HFFc6 (cell line): ENCODE results near the gene ARHGAP10. TPM values are rescaled to one million over a fixed set of nuclear protein-coding genes. Genes with fewer than 3 reads are reported as not detected.

Source experiments
- DNase-seq: peaks from one replicate; pipeline ENCODE4 v3.0.0-alpha.2; 2018
- H3K27ac Mint-ChIP-seq: 2 replicates; pipeline ENCODE4 v1.8.0; 2020; ENCODE audit warnings: mild to moderate bottlenecking, mixed read lengths
- H3K27me3 Mint-ChIP-seq: 2 replicates; pipeline ENCODE4 v1.8.0; 2021; ENCODE audit warnings: mild to moderate bottlenecking, moderate library complexity, mixed read lengths; ENCODE audit not compliant: insufficient read depth
- H3K36me3 Mint-ChIP-seq: 2 replicates; pipeline ENCODE4 v1.8.0; 2021; ENCODE audit warnings: low read depth, mixed read lengths
- H3K4me1 Mint-ChIP-seq: 2 replicates; pipeline ENCODE4 v1.8.0; 2020; ENCODE audit warnings: low read depth, mixed read lengths
- H3K4me3 Mint-ChIP-seq: 2 replicates; pipeline ENCODE4 v1.8.0; 2020; ENCODE audit warnings: mild to moderate bottlenecking, moderate library complexity, mixed read lengths
- H3K9me3 Mint-ChIP-seq: 2 replicates; pipeline ENCODE4 v1.8.0; 2020; ENCODE audit warnings: mild to moderate bottlenecking, mixed read lengths
- total RNA-seq, 6 experiments: library from RNA; stranded (reverse); fragmentation: NEBNext Ultra II Directional; extraction: Animal tissue kit (Norgen Biotek cat#: 25700); gene quantifications; 2 replicates in 1 of 6; 3 replicates in 5 of 6; pipeline ENCODE4 v1.2.3, GENCODE V29; 2021
- TF ChIP-seq, protein P1 (sequence below): fragments of 200-600 bp; sonication (generic); IDR thresholded peaks from 2 replicates; pipeline ENCODE4 v1.5.0; 2021; ENCODE audit warnings: antibody characterized with exemption, mild to moderate bottlenecking

ARHGAP10 gene
- total RNA-seq, 6 experiments from 2014 or later = 31.1 to 37.1 (median 32.3) TPM

DNA sequence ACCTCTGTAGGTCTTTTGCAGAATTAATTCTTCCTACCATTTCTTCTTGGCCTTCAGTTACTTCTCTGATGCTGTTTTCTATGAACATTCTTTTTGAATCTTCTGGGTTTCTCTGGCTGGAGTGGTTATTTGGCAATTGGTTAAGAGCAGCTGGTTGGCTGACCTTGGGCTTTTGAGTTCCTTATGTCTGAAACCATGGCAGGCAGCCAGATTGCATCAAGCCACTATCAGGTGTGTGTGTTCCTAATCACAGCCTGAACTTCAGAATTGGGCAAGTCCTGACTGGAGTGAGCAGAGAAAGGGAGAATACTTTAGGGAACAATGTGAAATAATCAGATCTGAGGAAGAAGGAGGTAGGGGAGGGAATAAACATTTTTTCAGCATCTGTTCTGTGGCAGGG is 90.2 kb downstream of the ARHGAP10 start:
- no peak overlapping the region for H3K4me3 Mint-ChIP-seq
- H3K27ac Mint-ChIP-seq = 0 out of 2 replicates have a peak overlapping the region, but pooled peaks have one; percentile 8
- H3K36me3 Mint-ChIP-seq = peaks cover 28% of the 10 kb centered on the region
- TF ChIP-seq, protein P1, sequence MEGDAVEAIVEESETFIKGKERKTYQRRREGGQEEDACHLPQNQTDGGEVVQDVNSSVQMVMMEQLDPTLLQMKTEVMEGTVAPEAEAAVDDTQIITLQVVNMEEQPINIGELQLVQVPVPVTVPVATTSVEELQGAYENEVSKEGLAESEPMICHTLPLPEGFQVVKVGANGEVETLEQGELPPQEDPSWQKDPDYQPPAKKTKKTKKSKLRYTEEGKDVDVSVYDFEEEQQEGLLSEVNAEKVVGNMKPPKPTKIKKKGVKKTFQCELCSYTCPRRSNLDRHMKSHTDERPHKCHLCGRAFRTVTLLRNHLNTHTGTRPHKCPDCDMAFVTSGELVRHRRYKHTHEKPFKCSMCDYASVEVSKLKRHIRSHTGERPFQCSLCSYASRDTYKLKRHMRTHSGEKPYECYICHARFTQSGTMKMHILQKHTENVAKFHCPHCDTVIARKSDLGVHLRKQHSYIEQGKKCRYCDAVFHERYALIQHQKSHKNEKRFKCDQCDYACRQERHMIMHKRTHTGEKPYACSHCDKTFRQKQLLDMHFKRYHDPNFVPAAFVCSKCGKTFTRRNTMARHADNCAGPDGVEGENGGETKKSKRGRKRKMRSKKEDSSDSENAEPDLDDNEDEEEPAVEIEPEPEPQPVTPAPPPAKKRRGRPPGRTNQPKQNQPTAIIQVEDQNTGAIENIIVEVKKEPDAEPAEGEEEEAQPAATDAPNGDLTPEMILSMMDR = no peak
- peaks cover 4% of the 10 kb centered on the region for H3K27me3 Mint-ChIP-seq
- no peaks in the 10 kb centered on the region for H3K9me3 Mint-ChIP-seq
- no peak for DNase-seq
- H3K4me1 Mint-ChIP-seq = peaks cover 60% of the 10 kb centered on the region

DNA sequence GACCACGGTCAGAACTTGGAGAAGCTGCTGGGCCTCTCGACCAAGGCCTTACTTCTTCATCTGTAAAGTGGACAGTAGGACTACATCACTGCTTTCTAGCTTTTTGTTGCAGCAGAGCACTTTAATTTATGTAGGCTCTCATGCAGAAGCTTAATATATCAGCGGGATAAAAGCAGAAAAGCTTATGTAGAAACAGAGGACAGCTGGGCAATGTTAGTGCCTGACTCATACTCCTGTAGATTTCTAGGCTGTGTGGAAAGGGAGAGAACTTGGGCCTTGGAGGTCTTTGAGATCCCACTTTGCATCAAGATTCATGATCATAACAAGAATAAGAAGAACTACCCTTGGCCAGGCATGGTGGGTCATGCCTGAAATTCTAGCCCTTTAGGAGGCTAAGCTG is 91.2 kb downstream of the ARHGAP10 start:
- Mint-ChIP-seq H3K4me3 (no peak overlapping the region), H3K9me3 (no peaks in the 10 kb centered on the region), H3K4me1 (peaks cover 60% of the 10 kb centered on the region), H3K27ac (peak overlapping the region; percentile 43), H3K27me3 (peaks cover 4% of the 10 kb centered on the region), H3K36me3 (peaks cover 28% of the 10 kb centered on the region)
- TF ChIP-seq, protein P1 = no peak
- DNase-seq = no peak

DNA sequence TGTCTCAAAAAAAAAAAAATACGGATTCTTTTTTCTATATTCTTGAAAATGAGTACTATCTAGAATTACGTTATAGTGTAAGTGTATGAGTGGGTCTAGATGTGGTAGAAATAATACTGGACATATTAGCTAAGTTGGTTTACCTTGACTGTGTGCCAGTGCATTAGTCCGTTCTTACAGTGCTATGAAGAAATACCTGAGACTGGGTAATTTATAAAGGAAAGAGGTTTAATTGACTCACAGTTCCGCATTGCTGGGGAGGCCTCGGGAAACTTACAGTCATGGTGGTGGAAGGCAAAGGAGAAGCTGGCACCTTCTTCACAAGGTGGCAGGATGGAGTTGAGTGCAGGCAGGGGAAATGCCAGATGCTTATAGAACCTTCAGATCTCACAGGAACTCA is 92.4 kb downstream of the ARHGAP10 start:
- Mint-ChIP-seq H3K4me3 (no peak overlapping the region), H3K27ac (no peak overlapping the region), H3K9me3 (no peaks in the 10 kb centered on the region), H3K36me3 (peaks cover 36% of the 10 kb centered on the region), H3K27me3 (peaks cover 4% of the 10 kb centered on the region), H3K4me1 (peaks cover 69% of the 10 kb centered on the region)
- TF ChIP-seq, protein P1 = no peak
- no peak for DNase-seq

DNA sequence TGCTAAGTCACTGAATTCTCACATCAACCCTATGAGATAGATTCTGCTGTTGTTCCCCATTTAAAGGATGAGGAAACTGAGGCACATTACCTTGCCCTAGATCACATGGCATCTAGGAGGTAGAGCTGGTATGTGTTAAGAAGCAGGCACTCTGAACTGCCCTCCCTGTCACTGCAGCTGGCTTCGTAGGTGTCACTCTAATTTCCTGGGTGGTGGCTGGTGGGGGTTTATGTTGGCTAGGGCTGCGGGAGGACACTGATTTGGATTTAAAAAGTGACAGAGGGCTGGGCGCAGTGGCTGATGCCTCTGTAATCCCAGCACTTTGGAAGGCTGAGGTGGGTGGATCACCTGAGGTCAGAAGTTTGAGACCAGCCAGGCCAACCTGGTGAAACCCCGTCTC is 93.0 kb downstream of the ARHGAP10 start:
- Mint-ChIP-seq H3K4me1 (peaks cover 71% of the 10 kb centered on the region), H3K27me3 (peaks cover 6% of the 10 kb centered on the region), H3K27ac (no peak overlapping the region), H3K9me3 (no peaks in the 10 kb centered on the region), H3K4me3 (no peak overlapping the region), H3K36me3 (peaks cover 39% of the 10 kb centered on the region)
- DNase-seq = no peak
- TF ChIP-seq, protein P1 = no peak

DNA sequence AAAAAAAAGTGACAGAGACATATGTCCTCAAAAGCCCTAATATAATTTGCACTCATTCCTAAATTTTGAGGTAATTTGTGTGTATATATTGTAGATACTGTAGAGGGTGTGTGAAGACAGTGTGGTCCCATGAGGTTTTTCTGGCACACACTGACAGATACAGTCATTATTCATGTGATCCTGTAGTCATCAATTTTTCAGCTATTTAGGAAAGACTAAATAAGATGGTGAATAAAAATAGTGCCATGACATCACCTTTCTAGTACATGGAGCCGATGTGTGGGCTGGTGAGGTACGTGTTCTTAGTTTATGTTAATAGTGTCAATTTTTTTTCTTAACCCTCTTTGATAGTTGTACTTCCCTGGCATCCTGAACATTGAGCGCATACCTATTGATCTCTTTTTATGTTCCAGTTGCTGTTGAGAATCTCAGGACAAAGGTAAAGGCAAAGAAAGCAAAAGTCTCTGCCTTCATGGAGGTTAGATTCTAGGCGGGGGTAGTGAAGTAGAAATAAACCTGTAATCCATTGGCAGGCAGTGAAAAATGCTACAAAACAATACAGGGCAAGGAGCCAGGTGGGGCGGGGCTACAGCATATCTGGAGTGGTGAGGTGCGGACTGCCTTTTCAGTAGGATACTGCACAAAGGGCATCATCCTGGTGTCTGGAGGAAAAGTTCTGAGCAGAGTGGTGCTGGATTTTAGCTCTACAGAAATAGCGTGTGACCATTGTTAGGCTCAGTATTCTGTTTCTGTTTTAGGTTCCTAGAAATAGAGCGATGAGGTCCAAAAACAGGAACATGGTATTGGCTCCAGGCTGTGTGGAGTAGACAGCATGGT is 93.8 kb downstream of the ARHGAP10 start:
- H3K9me3 Mint-ChIP-seq = no peaks in the 10 kb centered on the region
- no peak overlapping the region for H3K4me3 Mint-ChIP-seq
- peak overlapping the region; percentile 31; the same call in 1 of the 2 replicates for H3K27ac Mint-ChIP-seq
- peaks cover 77% of the 10 kb centered on the region for H3K4me1 Mint-ChIP-seq
- H3K36me3 Mint-ChIP-seq = peaks cover 39% of the 10 kb centered on the region
- TF ChIP-seq, protein P1 = no peak
- DNase-seq = no peak
- H3K27me3 Mint-ChIP-seq = peaks cover 6% of the 10 kb centered on the region
